Posterior vena cava (tissue), 2 donors: Measurements from ENCODE around the gene MPPE1. TPM values are rescaled to one million over a fixed set of nuclear protein-coding genes. Genes with fewer than 3 reads are reported as not detected.
A peak's percentile ranks its signal among the peaks of the same experiment; 100 is the strongest.

Experiments
- DNase-seq: peaks from one replicate; pipeline ENCODE4 v3.0.0-alpha.2; 2020; ENCODE audit warnings: low spot score
- intact Hi-C, 2 donors: fragments of 100-400 bp; cut with DNase I; formaldehyde crosslinking; loops; one replicate each; pipeline versions ENCODE4 v1.14.1 to v1.14.2; 2022 to 2023
- total RNA-seq, 2 donors: library from RNA; stranded (reverse); fragmentation: NEBNext Ultra II Directional; extraction: Animal tissue kit (Norgen Biotek cat#: 25700); gene quantifications; one replicate each; pipeline ENCODE4 v1.2.1, GENCODE V29; 2021
- donor health status: DM: yes; HTN: yes; CAD: no.
- donor health status: DM: yes; HTN: yes; CAD: no.

MPPE1 gene
- total RNA-seq, 2 donors from 2014 or later, result 26.2 to 39.6 TPM

GRCh38 chr18:11889284-11889683 is 18.8 kb downstream of the MPPE1 start:
- DNase-seq, result peak; percentile 9
- intact Hi-C loops, result no loop called here

DNA sequence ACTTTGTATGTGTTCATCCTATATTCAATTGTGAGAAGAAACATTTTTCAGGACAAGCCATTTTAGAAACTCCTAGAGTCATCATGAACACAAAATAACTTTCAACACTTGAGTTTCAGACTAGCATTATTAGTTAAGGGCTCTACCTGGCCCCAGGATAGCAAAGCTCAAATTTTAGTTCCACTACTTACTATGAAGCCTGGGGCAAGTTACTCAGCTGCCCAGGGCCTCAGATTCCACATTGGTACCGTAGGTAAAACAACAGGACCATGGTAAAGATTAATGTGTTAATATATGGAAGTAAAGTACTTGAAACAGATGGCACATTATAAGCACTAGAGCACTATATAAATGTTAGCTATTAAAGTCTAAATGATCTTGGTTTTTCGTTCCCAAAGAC is 19.4 kb downstream of the MPPE1 start:
- DNase-seq, result peak; percentile 15
- intact Hi-C loops, result no loop called here

DNA sequence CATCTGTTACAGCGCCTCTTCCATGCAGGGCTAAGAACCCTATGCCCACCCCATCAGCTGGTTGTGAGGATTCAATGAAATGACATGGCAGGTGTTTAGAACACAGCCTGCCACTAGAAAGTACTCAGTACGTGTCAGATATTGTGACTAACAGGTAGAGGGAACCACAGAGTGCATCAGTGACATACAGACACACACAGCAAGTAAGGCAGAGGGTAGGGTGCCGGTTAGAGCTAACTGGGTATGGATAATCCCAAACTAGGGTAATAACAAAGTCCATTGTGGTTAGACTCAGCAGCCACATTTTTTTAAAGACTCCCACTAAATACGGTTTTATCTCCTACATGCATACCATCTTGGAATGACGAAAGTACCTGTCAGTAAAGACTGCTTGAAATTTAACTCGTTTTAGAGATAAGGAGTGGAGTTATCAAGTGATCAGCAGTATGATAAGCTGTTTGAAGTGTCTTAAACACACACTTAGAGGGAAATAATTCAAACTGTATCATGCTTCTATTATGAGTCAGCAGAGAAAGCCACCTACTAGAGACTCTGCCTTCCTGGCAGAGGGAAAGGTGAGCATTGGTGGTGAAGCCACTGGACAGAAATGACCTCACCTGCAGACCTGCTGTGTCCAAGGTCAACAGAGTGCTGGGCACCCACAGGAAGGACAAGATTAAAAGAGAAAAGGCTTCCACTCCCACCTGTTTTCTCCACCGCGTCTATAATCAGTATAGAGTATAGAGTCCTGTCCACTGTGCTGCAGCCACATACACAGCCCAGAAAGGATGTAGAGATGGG is 20.6 kb downstream of the MPPE1 start:
- intact Hi-C loops, result no loop called here
- peak; percentile 12 for DNase-seq

- intact Hi-C loops, result no loop called here
- DNase-seq, result peak; percentile 58
Measured at GRCh38 chr18:11886577-11887110, 21.5 kb downstream of the MPPE1 start.

- peak; percentile 78 for DNase-seq
- intact Hi-C loops, result no loop called here
Measured at GRCh38 chr18:11885278-11885947, 22.7 kb downstream of the MPPE1 start.

GRCh38 chr18:11884396-11885030 is 23.6 kb downstream of the MPPE1 start:
- intact Hi-C loops, result no loop called here
- peak; percentile 37 for DNase-seq

DNA sequence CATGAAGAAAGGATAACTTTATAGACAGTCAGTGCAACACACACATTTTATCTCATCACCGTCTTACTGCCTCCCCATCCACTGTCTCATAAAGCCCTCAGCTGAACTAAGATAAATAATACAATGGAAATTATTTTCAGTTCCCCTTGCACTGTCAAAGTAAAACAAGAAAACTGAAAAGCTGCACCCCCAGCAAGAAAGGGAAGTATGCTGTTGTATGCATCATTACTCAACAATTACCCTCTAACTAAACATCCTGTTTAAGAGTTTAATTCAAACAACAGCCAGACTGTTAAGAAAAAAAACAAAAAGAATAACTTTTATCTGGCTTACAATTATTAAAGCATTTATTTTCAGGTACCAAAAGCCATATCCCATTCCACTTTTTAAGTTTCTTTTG is 25.0 kb downstream of the MPPE1 start:
- DNase-seq, result no peak
- intact Hi-C loops, result no loop called here

DNA sequence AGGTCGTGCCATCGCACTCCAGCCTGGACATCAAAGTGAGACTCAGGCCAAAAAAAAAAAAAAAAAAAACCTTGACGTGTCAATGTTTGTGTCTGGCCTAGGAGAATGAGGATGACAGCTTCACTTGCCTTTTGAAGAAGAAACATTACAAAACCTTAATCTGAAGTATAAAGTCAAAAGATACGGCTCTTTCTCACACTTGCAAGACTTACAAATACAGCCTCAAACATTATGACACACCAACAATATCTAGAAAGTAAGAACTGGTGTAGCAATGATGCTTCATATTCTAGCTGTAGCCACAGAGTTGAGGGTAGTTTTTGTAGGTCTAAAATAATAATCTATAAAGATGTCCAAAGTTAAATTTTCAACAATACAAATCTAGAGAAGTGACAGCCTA is 25.5 kb downstream of the MPPE1 start:
- no peak for DNase-seq
- intact Hi-C loops, result no loop called here

DNA sequence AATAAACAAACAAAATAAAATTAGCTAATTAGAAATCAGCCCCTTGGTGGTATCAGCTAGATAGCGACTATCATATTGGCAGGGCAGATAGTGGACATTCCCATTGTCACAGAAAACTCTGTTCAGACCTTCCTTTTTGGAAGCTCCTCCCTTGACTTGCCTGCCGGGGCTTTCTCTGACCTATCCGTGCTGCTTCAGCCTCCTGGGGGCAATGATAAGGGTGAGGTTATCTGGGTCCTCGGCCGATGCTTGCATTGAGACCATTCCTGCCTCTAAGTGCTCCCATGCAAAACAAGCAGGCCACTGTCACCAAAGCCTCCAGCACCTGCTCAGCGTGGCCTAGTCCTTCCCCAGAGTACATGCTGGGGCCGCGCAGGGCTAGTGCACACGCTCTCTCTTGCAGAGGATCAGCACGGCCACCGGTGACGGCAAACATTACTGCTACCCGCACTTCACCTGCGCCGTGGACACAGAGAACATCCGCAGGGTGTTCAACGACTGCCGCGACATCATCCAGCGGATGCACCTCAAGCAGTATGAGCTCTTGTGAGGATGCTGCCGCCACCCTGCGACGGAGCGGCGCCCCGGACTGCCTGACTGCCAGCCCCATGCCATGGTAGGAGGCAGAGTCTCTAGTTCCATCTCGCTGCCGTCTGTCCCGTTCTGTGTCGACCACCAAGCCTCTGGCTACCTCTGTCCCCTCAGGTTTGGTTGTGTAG is 27.4 kb downstream of the MPPE1 start:
- DNase-seq, result peak; percentile 79
- intact Hi-C loops, result no loop called here

- no peak for DNase-seq
- intact Hi-C loops, result no loop called here
Measured at GRCh38 chr18:11877497-11878135, 30.5 kb downstream of the MPPE1 start.

- intact Hi-C loops, result no loop called here
- DNase-seq, result no peak
Measured at GRCh38 chr18:11874676-11875075, 33.4 kb downstream of the MPPE1 start.

DNA sequence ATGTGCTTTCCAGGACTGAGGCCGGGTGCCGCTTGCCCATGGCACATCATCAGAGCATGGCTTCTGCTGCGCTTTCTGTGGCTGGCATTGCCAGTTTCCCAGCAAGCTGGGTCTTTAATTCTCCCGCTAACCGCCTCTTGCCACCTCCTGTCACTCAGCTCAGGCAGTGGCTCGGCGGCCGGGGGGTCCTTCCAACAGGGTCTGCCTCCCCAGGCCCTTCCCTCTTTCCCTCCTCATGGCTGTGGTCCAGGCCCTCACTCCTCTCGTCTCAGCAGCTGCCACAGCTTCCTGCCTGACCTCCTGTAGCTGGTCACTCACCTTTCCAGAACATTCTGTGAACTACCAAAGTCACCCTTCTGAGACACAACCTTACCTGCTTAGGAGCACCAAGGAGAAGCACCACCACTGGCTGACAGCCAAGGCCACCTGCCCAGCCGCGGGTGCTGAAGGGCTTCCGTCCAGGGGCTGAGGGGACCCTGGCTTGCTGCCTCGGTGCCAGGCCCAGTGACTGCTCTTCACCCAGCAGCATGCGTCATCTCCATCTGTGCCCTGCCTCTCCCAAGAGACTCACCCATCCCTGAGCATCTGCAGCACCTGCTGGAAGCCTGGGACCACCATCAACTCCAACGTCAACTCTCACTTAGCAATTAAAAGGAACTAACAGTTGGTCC is 34.3 kb downstream of the MPPE1 start:
- DNase-seq, result no peak
- intact Hi-C loops, result no loop called here

DNA sequence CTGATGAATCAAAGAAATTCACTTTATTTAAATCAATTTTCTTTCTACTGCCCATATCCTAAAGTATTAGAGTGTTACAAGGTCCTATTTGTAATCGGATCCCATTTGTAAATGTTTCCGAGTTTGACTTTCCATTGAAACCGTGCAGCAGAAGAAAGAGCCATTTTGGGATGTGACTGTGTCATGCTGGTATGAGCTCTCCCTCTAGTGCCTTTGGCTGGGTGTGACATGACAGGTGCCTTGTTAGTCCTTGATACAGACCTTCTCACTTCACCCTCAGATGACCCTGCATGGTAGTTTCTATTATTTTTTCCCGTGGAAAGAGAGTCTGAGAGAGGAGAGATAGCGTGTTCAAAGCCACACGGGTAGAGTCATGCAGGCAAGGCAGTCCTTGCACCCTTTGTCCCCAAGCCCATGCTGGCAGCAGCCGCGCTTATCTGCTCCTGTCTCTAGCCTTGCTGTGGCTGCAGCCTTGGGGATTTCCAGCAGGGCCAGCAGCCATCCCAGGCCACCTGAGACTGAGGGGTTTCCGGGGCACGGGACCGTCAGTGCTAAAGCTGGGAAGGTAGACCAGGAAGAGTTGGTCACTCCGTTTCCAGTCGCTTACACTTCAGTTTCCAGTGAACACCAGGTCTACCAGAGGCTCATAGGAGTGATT is 35.5 kb downstream of the MPPE1 start:
- intact Hi-C loops, result no loop called here
- DNase-seq, result no peak

- intact Hi-C loops, result no loop called here
Measured at GRCh38 chr18:11871501-11871900, 36.6 kb downstream of the MPPE1 start.

GRCh38 chr18:11868230-11868629 is 39.9 kb downstream of the MPPE1 start:
- no peak for DNase-seq
- intact Hi-C loops, result loop anchor here in 1 of 2 donors (5.0 kb wide), 1 partner anchor 661 kb away; no protein-coding TSS in a partner anchor

More at GRCh38 chr18:11871501-11871900, 36.6 kb downstream of the MPPE1 start:
- DNase-seq, result no peak

DNA sequence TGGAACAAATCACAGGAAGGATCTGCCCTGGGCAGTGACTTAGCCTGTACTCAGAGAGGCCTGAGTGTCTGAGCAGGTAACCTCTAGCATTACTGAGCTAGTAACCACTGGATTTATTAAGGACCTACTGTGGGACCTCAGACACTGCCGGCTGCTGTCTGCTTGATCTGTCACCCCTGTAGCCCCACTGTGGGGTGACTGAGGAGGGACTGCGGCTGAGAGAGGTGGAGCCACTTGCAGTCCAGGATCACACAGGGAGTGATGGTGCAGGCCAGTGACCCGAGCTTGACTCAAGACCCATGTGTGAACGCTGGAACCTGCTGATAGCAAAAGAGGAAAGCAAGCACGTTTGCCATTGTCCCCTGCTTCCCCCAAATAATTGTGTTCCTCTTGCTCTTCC is 41.4 kb downstream of the MPPE1 start:
- DNase-seq, result no peak

DNA sequence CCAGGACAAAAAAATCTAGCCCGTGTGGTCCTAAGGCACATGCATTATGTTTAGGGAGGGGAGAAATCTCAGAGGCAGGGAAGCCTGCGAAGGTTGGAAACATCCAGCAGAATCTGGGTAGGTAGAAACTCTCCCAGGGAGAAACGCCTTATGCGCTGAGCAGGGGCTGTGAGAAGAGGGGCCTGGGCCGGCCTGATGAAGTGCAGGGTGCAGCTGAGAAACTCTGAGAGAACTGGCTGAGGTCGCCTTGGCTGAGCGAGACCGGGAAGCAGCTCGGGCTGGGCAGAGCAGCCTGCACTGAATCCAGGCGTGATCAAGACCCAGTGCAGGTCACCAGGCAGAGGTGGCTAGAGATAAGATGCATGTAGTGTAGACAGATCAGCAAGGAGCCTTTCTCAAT is 41.8 kb downstream of the MPPE1 start:
- intact Hi-C loops, result loop anchor here in 1 of 2 donors (5.0 kb wide), 1 partner anchor 659 kb away; no protein-coding TSS in a partner anchor
- DNase-seq, result no peak

More for the DNA sequence above, 41.4 kb downstream of the MPPE1 start:
- intact Hi-C loops, result loop anchor here in 1 of 2 donors (5.0 kb wide), 1 partner anchor 659 kb away; no protein-coding TSS in a partner anchor

GRCh38 chr18:11865071-11865470 is 43.0 kb downstream of the MPPE1 start:
- intact Hi-C loops, result loop anchor here in 1 of 2 donors (5.0 kb wide), 1 partner anchor 658 kb away; no protein-coding TSS in a partner anchor
- no peak for DNase-seq
